ENCODE measurements around the gene MORC2.

Gene MORC2

GRCh38 chr22:30948930-30949342 lies 19.6 kb downstream of the MORC2 start:
- no peak for DNase-seq

GRCh38 chr22:30947816-30948454 lies 20.6 kb downstream of the MORC2 start:
- no peak for DNase-seq

- DNase-seq, result no peak
Observed at GRCh38 chr22:30947173-30947815, 21.3 kb downstream of the MORC2 start.

GRCh38 chr22:30946354-30946753 lies 22.2 kb downstream of the MORC2 start:
- no peak for DNase-seq

- no peak for DNase-seq
Observed at GRCh38 chr22:30945653-30946052, 22.9 kb downstream of the MORC2 start.

- DNase-seq, result no peak
Observed at GRCh38 chr22:30944986-30945385, 23.6 kb downstream of the MORC2 start.

- DNase-seq, result peak; percentile 59
Observed at GRCh38 chr22:30943368-30943767, 25.2 kb downstream of the MORC2 start.

- DNase-seq, result no peak
Observed at GRCh38 chr22:30941363-30941740, 27.2 kb downstream of the MORC2 start.

GRCh38 chr22:30940685-30941362 lies 27.8 kb downstream of the MORC2 start:
- DNase-seq, result no peak

GRCh38 chr22:30934053-30934452 lies 34.5 kb downstream of the MORC2 start:
- no peak for DNase-seq

- DNase-seq, result no peak
Observed at GRCh38 chr22:30933457-30933856, 35.1 kb downstream of the MORC2 start.

- no peak for DNase-seq
Observed at GRCh38 chr22:30932661-30933060, 35.9 kb downstream of the MORC2 start.

- DNase-seq, result no peak
Observed at GRCh38 chr22:30931541-30932300, 36.9 kb downstream of the MORC2 start.

GRCh38 chr22:30930228-30930627 lies 38.3 kb downstream of the MORC2 start:
- no peak for DNase-seq

- no peak for DNase-seq
Observed at GRCh38 chr22:30928401-30928800, 40.2 kb downstream of the MORC2 start.

GRCh38 chr22:30927806-30928205 lies 40.8 kb downstream of the MORC2 start:
- no peak for DNase-seq

- DNase-seq, result no peak
Observed at GRCh38 chr22:30926706-30927105, 41.9 kb downstream of the MORC2 start.

- DNase-seq, result no peak
Observed at GRCh38 chr22:30925667-30926066, 42.9 kb downstream of the MORC2 start.

- no peak for DNase-seq
Observed at GRCh38 chr22:30923168-30923900, 45.2 kb downstream of the MORC2 start.

- DNase-seq, result peak; percentile 55
Observed at GRCh38 chr22:30922151-30922611, 46.4 kb downstream of the MORC2 start.

GRCh38 chr22:30921108-30921507 lies 47.5 kb downstream of the MORC2 start:
- no peak for DNase-seq

GRCh38 chr22:30920407-30920806 lies 48.2 kb downstream of the MORC2 start:
- peak; percentile 80 for DNase-seq

- no peak for DNase-seq
Observed at GRCh38 chr22:30919973-30920372, 48.6 kb downstream of the MORC2 start.
